Measurements from ENCODE around the gene CLPTM1L.

- TF ChIP-seq POLR2A (IDR thresholded peaks at IDR 0.05): no peak
- TF ChIP-seq CTCF (IDR thresholded peaks at IDR 0.05): no peak
- no peak for TF ChIP-seq EP300 (IDR thresholded peaks at IDR 0.05)
- TF ChIP-seq POLR2AphosphoS5 (IDR thresholded peaks at IDR 0.05): no peak
Measured at GRCh38 chr5:1378096-1378495, 33.2 kb upstream of the CLPTM1L start.

Data from suprapubic skin (tissue), 4 donors.